Memory B cell (primary cell): Measurements from ENCODE around the gene SOX21.

Experiments
- ATAC-seq: fragments of 150-1000 bp; cut with Tn5 transposase; 2 replicates; pipeline ENCODE4 v1.10.0; 2021; ENCODE audit warnings: low read depth, mild to moderate bottlenecking, moderate library complexity
- DNase-seq, 2 donors: peaks; one replicate each; pipeline ENCODE4 v3.0.0; 2022; ENCODE audit warnings: low spot score in 2 of 2
- H3K27ac Mint-ChIP-seq: one replicate; pipeline ENCODE4 v1.8.0; 2022; ENCODE audit warnings: mild to moderate bottlenecking, moderate library complexity, mixed read lengths
- H3K27me3 Mint-ChIP-seq: one replicate; pipeline ENCODE4 v1.8.0; 2022; ENCODE audit warnings: mixed read lengths
- H3K36me3 Mint-ChIP-seq: one replicate; pipeline ENCODE4 v1.8.0; 2022; ENCODE audit warnings: mild to moderate bottlenecking, mixed read lengths
- H3K4me1 Mint-ChIP-seq: one replicate; pipeline ENCODE4 v1.8.0; 2022; ENCODE audit warnings: mixed read lengths
- H3K4me3 Mint-ChIP-seq: one replicate; pipeline ENCODE4 v1.8.0; 2022; ENCODE audit warnings: mild to moderate bottlenecking, moderate library complexity, mixed read lengths
- H3K9me3 Mint-ChIP-seq: one replicate; pipeline ENCODE4 v1.8.0; 2022; ENCODE audit warnings: mixed read lengths

SOX21 gene

GRCh38 chr13:94678845-94679244 is 33.5 kb downstream of the SOX21 start:
- no peak for DNase-seq
- H3K4me1 Mint-ChIP-seq: no peaks in the 10 kb centered on the region
- H3K9me3 Mint-ChIP-seq: no peaks in the 10 kb centered on the region
- H3K27me3 Mint-ChIP-seq: peaks cover 29% of the 10 kb centered on the region
- no peak overlapping the region for H3K4me3 Mint-ChIP-seq
- no peaks in the 10 kb centered on the region for H3K36me3 Mint-ChIP-seq
- no peak for ATAC-seq
- no peak overlapping the region for H3K27ac Mint-ChIP-seq

GRCh38 chr13:94677799-94678198 is 34.5 kb downstream of the SOX21 start:
- H3K9me3 Mint-ChIP-seq: no peaks in the 10 kb centered on the region
- no peak overlapping the region for H3K4me3 Mint-ChIP-seq
- no peak for DNase-seq
- no peaks in the 10 kb centered on the region for H3K4me1 Mint-ChIP-seq
- H3K27ac Mint-ChIP-seq: no peak overlapping the region
- H3K36me3 Mint-ChIP-seq: no peaks in the 10 kb centered on the region
- no peak for ATAC-seq
- H3K27me3 Mint-ChIP-seq: peaks cover 23% of the 10 kb centered on the region

GRCh38 chr13:94674609-94675348 is 37.6 kb downstream of the SOX21 start:
- Mint-ChIP-seq H3K36me3 (no peaks in the 10 kb centered on the region), H3K4me3 (no peak overlapping the region), H3K9me3 (no peaks in the 10 kb centered on the region), H3K27ac (no peak overlapping the region), H3K27me3 (peaks cover 16% of the 10 kb centered on the region), H3K4me1 (no peaks in the 10 kb centered on the region)
- DNase-seq (peak; percentile 16 to 32), ATAC-seq (peak; percentile 27)

GRCh38 chr13:94673851-94674250 is 38.5 kb downstream of the SOX21 start:
- Mint-ChIP-seq H3K4me1 (no peaks in the 10 kb centered on the region), H3K27me3 (peaks cover 15% of the 10 kb centered on the region), H3K4me3 (no peak overlapping the region), H3K9me3 (no peaks in the 10 kb centered on the region), H3K27ac (no peak overlapping the region), H3K36me3 (no peaks in the 10 kb centered on the region)
- no peak for ATAC-seq
- DNase-seq: no peak

- Mint-ChIP-seq H3K4me1 (no peaks in the 10 kb centered on the region), H3K36me3 (no peaks in the 10 kb centered on the region), H3K27ac (no peak overlapping the region), H3K9me3 (peaks cover 3% of the 10 kb centered on the region), H3K4me3 (no peak overlapping the region), H3K27me3 (peaks cover 15% of the 10 kb centered on the region)
- DNase-seq: no peak
- ATAC-seq: no peak
These were observed 39.9 kb downstream of the SOX21 start for GRCh38 chr13:94672400-94672799.

- Mint-ChIP-seq H3K36me3 (no peaks in the 10 kb centered on the region), H3K27ac (no peak overlapping the region), H3K27me3 (peaks cover 15% of the 10 kb centered on the region), H3K4me1 (no peaks in the 10 kb centered on the region), H3K9me3 (peaks cover 3% of the 10 kb centered on the region), H3K4me3 (no peak overlapping the region)
- ATAC-seq: no peak
- DNase-seq: no peak
These were observed 45.2 kb downstream of the SOX21 start for GRCh38 chr13:94667190-94667589.

GRCh38 chr13:94666065-94666464 is 46.3 kb downstream of the SOX21 start:
- H3K4me1 Mint-ChIP-seq: no peaks in the 10 kb centered on the region
- no peak overlapping the region for H3K27ac Mint-ChIP-seq
- peaks cover 3% of the 10 kb centered on the region for H3K9me3 Mint-ChIP-seq
- H3K36me3 Mint-ChIP-seq: no peaks in the 10 kb centered on the region
- H3K4me3 Mint-ChIP-seq: no peak overlapping the region
- H3K27me3 Mint-ChIP-seq: peaks cover 15% of the 10 kb centered on the region
- no peak for DNase-seq
- no peak for ATAC-seq

GRCh38 chr13:94664889-94665288 is 47.5 kb downstream of the SOX21 start:
- Mint-ChIP-seq H3K27me3 (peaks cover 12% of the 10 kb centered on the region), H3K4me3 (no peak overlapping the region), H3K4me1 (no peaks in the 10 kb centered on the region), H3K27ac (no peak overlapping the region), H3K9me3 (peaks cover 3% of the 10 kb centered on the region), H3K36me3 (no peaks in the 10 kb centered on the region)
- ATAC-seq: no peak
- DNase-seq: no peak

- Mint-ChIP-seq H3K4me1 (no peaks in the 10 kb centered on the region), H3K9me3 (peaks cover under 1% of the 10 kb centered on the region), H3K36me3 (no peaks in the 10 kb centered on the region), H3K27me3 (peaks cover 9% of the 10 kb centered on the region), H3K4me3 (no peak overlapping the region), H3K27ac (no peak overlapping the region)
- ATAC-seq: no peak
- DNase-seq: no peak
These were observed 49.9 kb downstream of the SOX21 start for GRCh38 chr13:94662274-94662945.

- Mint-ChIP-seq H3K36me3 (no peaks in the 10 kb centered on the region), H3K27ac (no peak overlapping the region), H3K4me1 (no peaks in the 10 kb centered on the region), H3K27me3 (peaks cover 10% of the 10 kb centered on the region), H3K4me3 (no peak overlapping the region), H3K9me3 (no peaks in the 10 kb centered on the region)
- DNase-seq (no peak), ATAC-seq (no peak)
These were observed 50.9 kb downstream of the SOX21 start for GRCh38 chr13:94661406-94661805.

GRCh38 chr13:94660695-94661326 is 51.5 kb downstream of the SOX21 start:
- ATAC-seq: no peak
- H3K27ac Mint-ChIP-seq: no peak overlapping the region
- no peaks in the 10 kb centered on the region for H3K4me1 Mint-ChIP-seq
- DNase-seq: no peak
- no peaks in the 10 kb centered on the region for H3K9me3 Mint-ChIP-seq
- H3K4me3 Mint-ChIP-seq: no peak overlapping the region
- peaks cover 10% of the 10 kb centered on the region for H3K27me3 Mint-ChIP-seq
- no peaks in the 10 kb centered on the region for H3K36me3 Mint-ChIP-seq
